Activated T-helper 9 cell treated with anti-CD3 and anti-CD28 coated beads, Interleukin-2, amount 50 U/mL, for 16 hours (primary cell): ENCODE results near the gene ST8SIA6.
"Not testable (repeated sequence)": the region's sequence is repeated elsewhere in the genome, so short reads cannot be mapped to it uniquely, and the experiment has no call there.

ENCODE experiments used
- DNase-seq: peaks from one replicate; pipeline ENCODE4 v3.0.0-alpha.2; 2020; ENCODE audit warnings: low read depth

The ST8SIA6 gene

DNA sequence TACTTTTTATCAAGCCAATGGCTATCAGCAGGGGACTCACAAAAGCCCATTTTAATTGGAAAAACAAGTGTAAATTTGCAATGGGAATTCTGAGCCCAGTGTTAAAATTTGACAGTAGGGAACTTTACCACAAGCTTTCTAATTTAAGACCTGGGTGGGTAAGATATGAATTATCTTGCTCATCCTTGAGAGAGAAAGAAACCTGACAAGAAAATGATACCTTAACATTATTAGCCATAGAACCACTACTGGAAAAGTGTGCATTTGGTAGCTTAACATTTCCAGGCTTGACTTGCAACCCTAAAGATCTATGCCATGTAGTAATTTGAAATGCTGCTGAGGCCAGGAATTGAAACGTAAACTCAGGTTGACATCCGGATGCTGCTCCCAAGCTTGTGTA, 2.7 kb upstream of the ST8SIA6 start:
- DNase-seq, result no peak

DNA sequence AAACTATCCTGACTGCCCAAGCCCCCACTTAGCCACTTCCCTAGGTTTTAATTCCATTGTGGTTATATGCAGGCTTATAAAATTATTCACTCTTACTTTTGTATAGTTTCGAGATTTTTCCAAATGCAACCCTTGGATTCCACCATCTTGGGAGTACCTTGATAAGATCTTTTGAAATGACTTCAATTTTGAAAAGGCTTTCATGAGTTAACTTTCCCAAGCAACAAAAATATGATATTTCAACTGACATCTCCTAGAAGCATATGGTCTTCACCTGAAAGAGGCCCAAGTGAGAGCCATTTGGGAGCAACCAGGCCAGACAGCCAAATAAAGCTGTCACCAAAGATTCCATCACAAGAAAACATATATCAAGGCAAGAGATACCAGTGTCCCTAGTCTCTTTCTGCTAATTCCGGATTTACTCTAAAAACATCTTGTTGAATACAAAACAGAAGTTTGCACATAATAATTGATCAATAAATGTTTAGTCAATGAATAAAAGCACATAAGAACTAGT, 1.7 kb upstream of the ST8SIA6 start:
- no peak for DNase-seq

- no peak for DNase-seq
Observed at GRCh38 chr10:17455015-17455520, 673 bp upstream of the ST8SIA6 start.

GRCh38 chr10:17453373-17454091, 863 bp downstream of the ST8SIA6 start:
- DNase-seq, result peak; percentile 9

DNA sequence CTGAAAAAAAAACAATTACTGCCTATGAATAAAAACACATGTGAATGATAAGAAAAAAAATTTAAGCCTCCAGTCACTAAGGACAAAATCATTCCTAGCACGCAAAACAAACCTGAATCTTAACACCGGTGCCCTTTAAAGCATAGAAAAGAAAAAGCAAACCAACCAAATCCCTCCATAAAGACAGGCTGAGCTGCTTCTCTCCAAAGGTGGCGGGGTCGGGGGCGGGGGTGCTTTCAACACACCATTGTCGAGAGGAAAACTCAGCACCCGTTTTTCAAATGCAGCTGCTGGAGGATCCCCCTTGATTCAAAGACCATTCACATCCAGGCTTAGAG, 1.4 kb downstream of the ST8SIA6 start:
- no peak for DNase-seq

- no peak for DNase-seq
Observed at GRCh38 chr10:17452060-17452841, 2.1 kb downstream of the ST8SIA6 start.

DNA sequence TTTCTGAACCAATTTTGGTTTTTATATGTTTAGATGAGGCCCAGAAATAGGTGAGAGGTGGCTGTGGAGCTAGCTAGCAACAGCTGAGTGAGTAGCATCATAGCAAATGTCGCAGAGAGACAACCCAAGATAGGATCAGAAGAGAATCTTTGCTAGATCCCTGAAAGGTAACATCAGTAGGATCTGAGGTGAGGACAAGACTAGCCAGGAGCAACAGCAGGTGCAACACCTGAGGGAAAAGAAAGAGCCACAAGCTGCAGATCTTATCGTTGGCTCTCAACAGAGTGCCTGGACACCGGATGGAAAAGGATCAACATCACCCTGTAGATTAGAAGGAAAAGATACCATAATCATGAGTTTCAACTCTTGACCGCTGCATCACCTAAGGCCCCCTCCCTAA, 4.4 kb downstream of the ST8SIA6 start:
- DNase-seq, result no peak

DNA sequence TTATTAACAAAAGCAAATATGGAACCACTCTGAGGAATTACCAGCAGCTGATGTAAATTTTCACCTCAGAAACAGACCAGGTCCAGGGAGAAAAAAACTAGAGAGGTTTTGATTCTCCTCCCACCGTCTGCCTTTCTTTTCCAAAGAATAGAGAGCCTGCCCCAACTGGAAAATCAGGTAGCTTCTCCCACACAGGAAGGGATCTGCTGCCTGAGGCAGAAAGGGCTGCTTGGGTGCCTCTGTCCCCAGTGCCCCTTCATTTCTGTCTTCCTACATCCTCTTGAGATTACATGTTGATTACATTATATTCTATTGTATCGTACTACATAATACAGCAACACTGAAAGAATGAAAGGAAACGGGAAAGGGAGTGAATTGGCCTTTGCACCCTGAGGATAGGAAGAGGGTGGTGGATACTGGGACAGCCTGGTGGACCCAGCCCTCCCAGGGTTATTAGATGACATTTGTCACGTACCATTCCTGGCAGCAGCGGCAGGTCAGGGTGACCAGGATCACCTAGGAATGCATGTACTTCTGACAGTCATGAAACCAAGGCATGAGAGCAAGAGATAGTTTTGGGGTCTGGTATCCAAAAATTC, 8.9 kb downstream of the ST8SIA6 start:
- no peak for DNase-seq

- DNase-seq, result no peak
Observed at GRCh38 chr10:17444388-17444714, 10.0 kb downstream of the ST8SIA6 start.

DNA sequence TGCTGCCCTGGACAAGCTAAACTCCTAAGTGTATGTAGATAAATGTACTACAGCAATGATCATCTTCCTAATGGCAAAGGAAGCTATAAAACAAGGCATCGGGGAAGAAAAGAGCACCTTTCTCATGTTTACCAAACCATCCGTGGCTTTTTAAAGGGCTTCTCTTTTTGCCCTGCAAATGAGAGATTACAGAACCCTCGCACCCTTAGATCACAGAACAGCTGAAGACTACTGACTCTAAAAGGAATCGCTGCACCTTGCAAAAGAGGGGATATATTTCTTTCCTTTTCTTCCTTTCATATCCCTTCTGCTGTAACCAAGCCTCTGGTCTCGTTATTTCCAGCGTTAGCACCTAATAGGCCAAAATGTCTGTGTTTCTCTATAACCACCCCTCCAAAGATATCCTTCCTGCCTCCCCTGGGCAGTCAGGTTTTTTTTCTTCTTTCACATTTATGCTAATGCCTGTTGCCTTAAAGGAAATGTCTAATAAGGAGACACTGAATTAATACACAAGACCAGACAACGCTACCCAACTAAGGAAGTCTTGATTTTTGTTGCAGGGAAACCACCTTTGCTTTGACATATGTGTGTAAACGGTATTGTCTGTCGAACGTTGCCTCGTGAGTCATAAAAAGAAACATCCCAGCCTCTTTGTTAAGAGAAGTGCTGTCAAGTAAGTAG, 10.5 kb downstream of the ST8SIA6 start:
- DNase-seq, result no peak

DNA sequence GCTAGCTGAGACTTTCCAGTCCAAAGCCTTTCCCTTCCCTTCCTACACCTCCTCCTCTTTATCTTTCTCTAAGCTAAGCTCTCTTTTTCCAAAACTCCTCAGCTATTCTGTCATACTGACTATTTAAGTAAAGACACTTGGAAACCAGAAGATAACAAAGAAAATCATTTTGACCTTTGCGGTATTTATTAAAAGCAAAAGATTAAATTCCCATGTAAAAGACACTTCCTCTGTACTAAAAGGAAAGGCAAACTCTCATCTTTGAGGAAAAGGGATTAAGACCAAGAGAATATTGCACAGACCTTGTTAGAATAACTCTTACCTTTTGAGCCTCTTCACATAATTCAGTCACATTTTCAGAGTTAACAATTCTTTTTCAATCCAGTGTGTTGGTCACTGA, 15.8 kb downstream of the ST8SIA6 start:
- no peak for DNase-seq

GRCh38 chr10:17436578-17436977, 17.8 kb downstream of the ST8SIA6 start:
- not testable (repeated sequence) for DNase-seq

GRCh38 chr10:17435953-17436352, 18.4 kb downstream of the ST8SIA6 start:
- no peak for DNase-seq

DNA sequence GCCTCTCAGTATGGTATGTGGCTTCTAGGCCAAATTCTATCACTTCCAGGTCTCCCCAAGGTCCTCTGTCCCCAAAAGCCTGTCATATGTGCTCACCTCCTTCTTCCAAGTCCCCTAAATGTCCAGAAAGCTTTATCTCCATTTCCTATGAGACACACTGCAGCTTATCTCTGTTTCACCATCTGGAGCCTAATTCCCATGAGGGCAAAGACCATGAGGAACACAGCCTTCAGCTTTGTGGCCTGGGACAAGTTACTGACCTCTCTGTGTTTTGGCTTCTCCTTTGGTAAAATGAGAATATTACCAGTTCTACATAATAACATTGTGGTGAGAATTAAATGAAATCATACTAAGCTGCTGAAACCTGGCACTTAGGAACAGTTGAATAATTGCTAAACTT, 19.2 kb downstream of the ST8SIA6 start:
- DNase-seq, result no peak

GRCh38 chr10:17432723-17433122, 21.7 kb downstream of the ST8SIA6 start:
- DNase-seq, result no peak

DNA sequence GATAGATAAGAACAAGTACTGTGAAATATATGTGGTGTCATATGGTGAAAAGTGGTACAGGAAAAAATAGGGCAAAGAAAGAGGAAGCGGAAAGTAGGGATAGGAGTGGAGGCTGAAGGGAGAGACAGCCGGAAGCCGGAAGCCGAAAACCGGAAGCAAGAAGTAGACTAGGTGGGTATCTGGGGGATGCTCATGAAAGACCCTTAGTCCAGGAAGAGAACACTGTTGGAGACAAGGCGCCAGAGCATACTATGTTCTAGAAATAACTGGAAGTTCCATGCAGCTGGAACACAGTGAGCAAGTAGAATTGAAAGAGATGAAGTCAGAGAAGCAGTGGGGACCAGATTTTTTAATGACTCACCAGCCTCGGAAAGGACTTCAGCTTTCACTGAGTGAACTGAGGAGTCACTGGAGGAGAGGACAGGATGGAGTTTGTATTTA, 22.5 kb downstream of the ST8SIA6 start:
- no peak for DNase-seq

DNA sequence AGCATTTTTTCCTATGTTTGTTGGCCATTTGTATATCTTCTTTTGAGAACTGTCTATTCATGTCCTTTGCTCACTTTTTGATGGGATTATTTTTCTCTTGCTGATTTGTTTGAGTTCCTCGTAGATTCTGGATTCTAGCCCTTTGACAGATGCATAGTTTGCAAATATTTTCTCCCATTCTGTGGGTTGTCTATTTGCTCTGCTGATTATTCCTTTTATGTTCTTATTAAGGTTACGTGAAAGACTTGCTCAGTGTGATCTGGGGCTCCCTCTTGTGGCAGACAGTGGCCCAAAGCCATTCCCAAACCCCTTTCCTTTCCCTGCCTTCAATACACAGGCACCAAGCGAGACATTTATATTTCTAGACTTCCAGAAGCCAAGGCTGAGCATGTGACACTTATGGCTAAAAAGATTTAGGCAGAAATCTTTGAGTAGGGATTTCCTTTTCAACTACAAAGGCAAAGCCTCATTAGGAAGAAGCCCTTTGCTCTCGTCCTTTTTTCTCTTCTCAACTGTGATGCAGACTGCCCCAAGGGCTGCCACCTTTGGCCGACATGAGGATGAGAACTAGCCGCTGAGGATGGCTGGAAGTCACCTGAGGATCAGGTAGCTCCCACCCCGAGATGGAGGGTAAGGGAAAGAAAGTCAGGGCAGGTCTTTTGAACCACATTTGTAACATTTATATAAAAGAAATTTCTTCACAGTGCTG, 23.6 kb downstream of the ST8SIA6 start:
- peak; percentile 37 for DNase-seq

DNA sequence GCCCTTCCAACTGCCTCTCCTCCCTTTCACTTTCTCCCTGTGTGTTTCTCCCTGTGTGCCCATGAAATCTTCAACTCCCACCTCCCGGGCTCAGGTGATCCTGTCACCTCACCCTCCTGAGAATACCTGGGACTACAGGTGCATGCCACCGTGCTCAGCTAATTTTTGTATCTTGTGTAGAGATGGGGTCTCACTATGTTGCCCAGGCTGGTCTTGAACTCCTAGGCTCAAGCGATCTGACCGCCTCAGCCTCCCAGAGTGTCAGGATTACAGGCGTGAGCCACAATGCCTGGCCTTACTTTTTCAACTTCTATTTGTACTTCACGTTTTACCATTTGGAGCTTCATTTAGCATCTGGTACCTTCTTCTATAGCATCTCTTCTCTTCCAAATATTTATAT, 24.9 kb downstream of the ST8SIA6 start:
- DNase-seq, result no peak

- DNase-seq, result peak; percentile 26
Observed at GRCh38 chr10:17428351-17429097, 25.9 kb downstream of the ST8SIA6 start.

DNA sequence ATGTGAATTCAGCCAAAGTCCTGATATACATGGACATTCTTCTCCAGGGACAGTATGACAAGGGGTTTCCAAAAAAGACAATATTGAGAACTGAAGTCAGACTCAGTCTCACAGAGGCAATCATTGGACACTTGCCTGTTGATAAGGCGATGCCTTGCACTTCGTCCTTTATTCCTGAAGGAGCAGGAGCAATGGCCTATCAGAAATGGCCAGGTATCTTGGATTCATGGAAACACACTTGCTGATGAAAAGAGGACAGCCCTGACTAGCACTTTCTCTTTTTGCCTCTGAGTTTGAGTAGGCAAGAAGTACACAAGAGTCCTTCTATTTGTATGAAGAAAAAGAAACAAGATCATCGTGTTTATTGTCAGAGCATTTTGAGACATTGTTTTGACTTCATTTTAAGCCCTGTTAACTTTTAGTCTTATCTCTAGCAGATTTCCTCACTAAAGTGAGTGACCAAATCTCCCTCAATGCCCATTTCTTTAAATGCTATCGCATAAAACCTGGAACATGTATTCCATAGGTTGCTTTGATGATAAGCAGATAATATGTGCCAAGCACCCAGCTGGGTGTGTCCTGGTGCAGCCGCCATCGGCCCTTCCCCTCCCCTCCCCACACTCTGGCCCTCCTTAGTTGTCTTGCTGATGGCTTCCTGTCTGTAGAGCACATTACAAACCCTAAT, 26.6 kb downstream of the ST8SIA6 start:
- no peak for DNase-seq
